ENCODE data around the gene IZUMO1. TPM values are rescaled to one million over a fixed set of nuclear protein-coding genes. Genes with fewer than 3 reads are reported as not detected.

IZUMO1 gene
- total and polyA plus RNA-seq, 12 donors: 0.59 to 2.9 (median 1.2) TPM; not detected in 3

DNA sequence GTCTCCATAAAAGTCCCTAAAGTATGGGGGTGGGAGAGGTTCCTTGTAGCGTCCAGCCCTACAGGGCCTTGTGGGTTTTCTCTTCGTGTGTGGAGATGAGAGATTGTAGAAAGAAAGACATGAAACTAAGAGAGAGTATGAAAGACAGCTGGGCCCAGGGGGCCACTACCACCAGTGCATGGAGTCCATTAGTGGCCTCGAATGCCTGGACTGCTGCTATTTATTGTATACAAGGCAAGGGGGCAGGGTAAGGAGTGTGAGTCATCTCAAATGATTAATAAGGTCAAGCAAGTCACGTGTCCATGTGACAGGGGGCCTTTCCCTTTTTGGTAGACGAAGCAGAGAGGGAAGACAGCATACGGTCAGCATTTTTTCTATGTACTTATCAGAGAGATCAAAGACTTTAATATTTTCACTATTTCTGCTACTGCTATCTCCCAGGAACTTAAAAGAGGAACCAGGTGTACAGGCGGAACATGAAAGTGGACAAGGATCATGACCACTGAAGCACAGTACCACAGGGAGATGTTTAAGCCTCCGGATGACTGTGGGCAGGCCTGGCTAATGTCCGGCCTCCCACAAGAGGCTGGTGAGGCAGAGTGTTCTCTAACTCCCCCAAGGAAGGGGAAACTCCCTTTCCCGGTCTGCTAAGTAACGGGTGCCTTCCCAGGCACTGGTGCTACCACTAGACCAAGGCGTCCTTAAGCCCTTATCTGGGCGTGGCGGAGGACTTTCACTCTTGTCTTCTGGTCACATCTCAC lies 34.1 kb upstream of the IZUMO1 start:
- Histone ChIP-seq H3K27ac (peak overlapping the region; percentile 43 to 87 (median 85)), H3K4me1 (replicated peaks in 1 of 2) (peaks cover 14 to 17% of the 10 kb centered on the region in 2 donors), H3K27me3 (no peaks in the 10 kb centered on the region), H3K4me3 (no peak overlapping the region), H3K36me3 (replicated peaks in 1 of 2) (no peaks in the 10 kb centered on the region), H3K9me3 (replicated peaks in 1 of 3) (no peaks in the 10 kb centered on the region)
- peak; percentile 71 to 86 (median 83) for DNase-seq
- WGBS, 4 donors: 32 to 47% (median 39%) methylated on average over 14 of the region's 14 CpGs
- TF ChIP-seq POLR2A (IDR thresholded peaks at IDR 0.05): peak in 1 of 2 donors; percentile 64
- TF ChIP-seq, protein P1, sequence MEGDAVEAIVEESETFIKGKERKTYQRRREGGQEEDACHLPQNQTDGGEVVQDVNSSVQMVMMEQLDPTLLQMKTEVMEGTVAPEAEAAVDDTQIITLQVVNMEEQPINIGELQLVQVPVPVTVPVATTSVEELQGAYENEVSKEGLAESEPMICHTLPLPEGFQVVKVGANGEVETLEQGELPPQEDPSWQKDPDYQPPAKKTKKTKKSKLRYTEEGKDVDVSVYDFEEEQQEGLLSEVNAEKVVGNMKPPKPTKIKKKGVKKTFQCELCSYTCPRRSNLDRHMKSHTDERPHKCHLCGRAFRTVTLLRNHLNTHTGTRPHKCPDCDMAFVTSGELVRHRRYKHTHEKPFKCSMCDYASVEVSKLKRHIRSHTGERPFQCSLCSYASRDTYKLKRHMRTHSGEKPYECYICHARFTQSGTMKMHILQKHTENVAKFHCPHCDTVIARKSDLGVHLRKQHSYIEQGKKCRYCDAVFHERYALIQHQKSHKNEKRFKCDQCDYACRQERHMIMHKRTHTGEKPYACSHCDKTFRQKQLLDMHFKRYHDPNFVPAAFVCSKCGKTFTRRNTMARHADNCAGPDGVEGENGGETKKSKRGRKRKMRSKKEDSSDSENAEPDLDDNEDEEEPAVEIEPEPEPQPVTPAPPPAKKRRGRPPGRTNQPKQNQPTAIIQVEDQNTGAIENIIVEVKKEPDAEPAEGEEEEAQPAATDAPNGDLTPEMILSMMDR (IDR thresholded peaks at IDR 0.05): no peak
- intact Hi-C loops (cut with DNase I): loop anchor here in 1 of 2 donors (10.0 kb wide), 1 partner anchor 106 kb away; the partner anchor contains the start of gene NTN5

DNA sequence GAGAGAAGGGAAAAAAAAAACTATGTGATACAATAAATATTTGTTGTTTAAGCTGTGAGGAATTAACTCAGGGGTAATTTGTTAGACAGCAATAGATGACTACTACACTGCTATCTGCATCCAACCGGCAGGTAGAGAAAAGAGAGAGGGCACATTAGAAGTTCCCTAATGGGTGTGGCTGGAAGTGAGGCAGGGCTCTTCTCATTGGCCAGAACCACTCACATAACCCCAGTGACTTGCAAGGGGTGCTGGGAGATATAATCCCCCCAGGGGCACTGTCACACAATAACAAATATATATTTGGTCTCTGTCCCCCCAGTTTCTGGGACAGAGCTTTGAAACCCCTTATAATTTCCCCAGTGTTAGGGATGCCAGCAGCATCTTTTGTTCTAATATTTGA lies 32.9 kb upstream of the IZUMO1 start:
- no peaks in the 10 kb centered on the region for H3K9me3 ChIP-seq (replicated peaks in 1 of 3)
- H3K4me1 ChIP-seq (replicated peaks in 1 of 2): peaks cover 14 to 17% of the 10 kb centered on the region in 2 donors
- H3K36me3 ChIP-seq (replicated peaks in 1 of 2): no peaks in the 10 kb centered on the region
- no peaks in the 10 kb centered on the region for H3K27me3 ChIP-seq
- WGBS, 4 donors: 43 to 65% (median 51%) methylated on average over 1 of the region's 1 CpG
- intact Hi-C loops (cut with DNase I): loop anchor here in 1 of 2 donors (10.0 kb wide), 1 partner anchor 105 kb away; the partner anchor contains the start of gene NTN5
- no peak overlapping the region for H3K4me3 ChIP-seq
- DNase-seq: no peak
- H3K27ac ChIP-seq: peak overlapping the region in 1 of 5 donors; percentile 30
- no peak for TF ChIP-seq POLR2A (IDR thresholded peaks at IDR 0.05)
- TF ChIP-seq, protein P1 (IDR thresholded peaks at IDR 0.05): no peak

DNA sequence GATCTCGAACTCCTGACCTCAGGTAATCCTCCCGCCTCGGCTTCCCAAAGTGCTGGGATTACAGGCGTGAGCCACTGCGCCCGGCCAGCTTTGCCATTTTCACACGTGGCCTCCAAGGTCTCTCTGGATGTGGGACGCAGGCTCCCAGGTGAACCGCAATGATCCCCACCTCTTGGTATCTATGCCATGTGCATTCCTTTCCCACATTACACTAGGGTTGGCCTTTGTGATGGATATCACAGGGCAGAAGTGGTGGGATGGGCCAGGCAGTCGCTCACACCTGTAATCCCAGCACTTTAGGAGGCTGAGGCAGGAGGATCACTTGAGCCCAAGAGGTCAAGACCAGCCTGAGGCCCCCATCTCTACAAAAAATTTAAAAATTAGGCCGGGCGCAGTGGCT lies 31.0 kb upstream of the IZUMO1 start:
- 83 to 90% (median 86%) methylated on average over 7 to 12 of the region's 12 CpGs for WGBS, 4 donors
- DNase-seq: no peak
- intact Hi-C loops (cut with DNase I): no loop called here
- H3K4me1 ChIP-seq (replicated peaks in 1 of 2): peaks cover 22 to 25% of the 10 kb centered on the region in 2 donors
- no peaks in the 10 kb centered on the region for H3K9me3 ChIP-seq (replicated peaks in 1 of 3)
- H3K36me3 ChIP-seq (replicated peaks in 1 of 2): no peaks in the 10 kb centered on the region
- H3K27ac ChIP-seq: no peak overlapping the region
- TF ChIP-seq, protein P1 (IDR thresholded peaks at IDR 0.05): no peak
- TF ChIP-seq POLR2A (IDR thresholded peaks at IDR 0.05): no peak
- H3K27me3 ChIP-seq: no peaks in the 10 kb centered on the region
- H3K4me3 ChIP-seq: no peak overlapping the region

DNA sequence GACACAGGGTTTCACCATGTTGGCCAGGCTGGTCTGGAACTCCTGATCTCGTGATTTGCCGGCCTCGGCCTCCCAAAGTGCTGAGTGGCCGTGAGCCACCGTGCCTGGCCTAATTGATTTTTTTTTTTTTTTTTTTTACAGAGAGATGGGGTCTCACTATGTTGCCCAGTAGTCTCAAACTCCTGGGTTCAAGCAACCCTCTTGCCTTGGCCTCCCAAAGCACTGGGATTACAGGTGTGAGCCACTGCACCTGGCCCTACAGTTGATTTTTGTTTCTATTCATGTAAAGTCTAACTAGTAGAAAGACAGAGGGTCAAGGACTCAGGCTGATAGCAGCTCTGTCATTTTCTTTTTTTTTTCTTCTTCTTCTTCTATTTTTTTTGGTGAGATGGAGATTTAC lies 30.4 kb upstream of the IZUMO1 start:
- TF ChIP-seq POLR2A (IDR thresholded peaks at IDR 0.05): no peak
- TF ChIP-seq, protein P1 (IDR thresholded peaks at IDR 0.05): no peak
- Histone ChIP-seq H3K27ac (peak overlapping the region in 1 of 5 donors; percentile 19), H3K36me3 (replicated peaks in 1 of 2) (no peaks in the 10 kb centered on the region), H3K4me1 (replicated peaks in 1 of 2) (peaks cover 22 to 29% of the 10 kb centered on the region in 2 donors), H3K4me3 (no peak overlapping the region), H3K9me3 (replicated peaks in 1 of 3) (no peaks in the 10 kb centered on the region), H3K27me3 (no peaks in the 10 kb centered on the region)
- 42 to 59% (median 48%) methylated on average over 5 of the region's 5 CpGs for WGBS, 4 donors
- no peak for DNase-seq
- intact Hi-C loops (cut with DNase I): no loop called here
